ENCODE results near the gene LIX1.

LIX1 gene

DNA sequence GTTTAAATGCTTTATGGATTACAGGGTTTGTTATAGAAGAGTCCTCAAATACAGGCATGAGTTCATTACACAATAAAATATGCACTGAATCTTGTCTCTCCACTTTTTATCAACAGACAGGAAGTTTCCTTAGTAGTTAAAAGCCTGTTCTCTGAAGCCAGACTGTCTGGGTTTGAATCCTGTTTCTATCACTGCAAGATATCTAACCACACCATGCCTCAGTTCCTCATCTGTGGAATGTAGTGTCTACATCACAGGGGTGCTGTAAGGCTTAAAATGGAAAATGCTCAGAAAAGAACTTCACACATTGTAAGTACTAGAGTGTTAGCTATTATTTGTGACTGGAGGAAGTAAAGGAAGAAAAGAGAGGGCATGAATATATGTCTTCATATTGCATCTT is 9.3 kb downstream of the LIX1 start:
- Histone ChIP-seq H2AFZ (ENCODE audit: low read length) (no peak overlapping the region), H4K8ac (ENCODE audit: low read depth, low read length) (no peak overlapping the region), H4K91ac (ENCODE audit: low read depth, low read length, poor library complexity) (no peak overlapping the region), H3K18ac (ENCODE audit: low read length) (no peak overlapping the region), H3K4ac (ENCODE audit: low read length) (no peak overlapping the region), H3K79me1 (ENCODE audit: low read depth, low read length) (no peaks in the 10 kb centered on the region), H2BK5ac (ENCODE audit: low read length) (no peak overlapping the region), H3K36me3 (replicated peaks in 1 of 2; ENCODE audit: control insufficient read depth in 2 of 2, insufficient read depth in 2 of 2, low read length in 2 of 2) (peaks cover 0 to 16% of the 10 kb centered on the region in 2 donors), H3K4me1 (ENCODE audit: control insufficient read depth in 2 of 2, insufficient read depth in 1 of 2, low read depth in 1 of 2, low read length in 2 of 2) (peaks cover 14 to 25% of the 10 kb centered on the region in 2 donors), H3K9ac (ENCODE audit: low read depth, low read length, poor library complexity) (no peak overlapping the region), H3K14ac (ENCODE audit: low read length) (no peak overlapping the region), H3K4me2 (ENCODE audit: insufficient read depth, low read length, poor library complexity, severe bottlenecking) (no peak overlapping the region), H2AK5ac (ENCODE audit: low read depth, low read length) (no peak overlapping the region), H3K4me3 (ENCODE audit: low read length in 2 of 2) (no peak overlapping the region), H2BK15ac (ENCODE audit: low read length) (no peak overlapping the region), H3K27ac (replicated peaks; ENCODE audit: low read length) (no peak overlapping the region), H2BK120ac (ENCODE audit: low read depth, low read length) (no peak overlapping the region), H2BK12ac (ENCODE audit: low read length) (no peak overlapping the region), H3K27me3 (ENCODE audit: control insufficient read depth in 3 of 3, insufficient read depth in 3 of 3, low read depth in 1 of 3, low read length in 3 of 3) (no peaks in the 10 kb centered on the region), H3K23ac (ENCODE audit: low read depth, low read length, poor library complexity) (no peak overlapping the region), H3K9me3 (replicated peaks in 1 of 2; ENCODE audit: control insufficient read depth in 2 of 2, insufficient read depth in 1 of 2, low read depth in 1 of 2, low read length in 2 of 2) (peaks cover 0 to 5% of the 10 kb centered on the region in 2 donors)
- no peak for DNase-seq (ENCODE audit: low spot score)

DNA sequence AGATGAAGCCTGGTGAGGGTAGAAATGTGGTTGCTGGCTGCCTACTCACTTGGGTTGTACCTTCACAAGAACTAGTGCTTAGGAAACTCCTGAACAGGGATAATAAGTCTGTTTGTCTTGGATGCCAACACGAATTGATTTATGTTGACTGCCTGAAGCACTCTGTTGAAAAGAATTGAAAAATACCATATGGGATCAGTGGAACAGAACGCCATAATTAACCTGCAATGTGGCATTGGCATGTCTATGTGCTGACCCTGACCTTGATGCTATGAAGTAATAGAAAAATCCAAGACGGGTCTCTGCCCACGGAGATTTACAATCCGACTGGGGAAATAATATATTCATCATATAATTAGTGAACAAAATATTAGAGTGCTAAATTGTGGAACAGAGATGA is 10.5 kb downstream of the LIX1 start:
- Histone ChIP-seq H2AFZ (ENCODE audit: low read length) (no peak overlapping the region), H3K27me3 (ENCODE audit: control insufficient read depth in 3 of 3, insufficient read depth in 3 of 3, low read depth in 1 of 3, low read length in 3 of 3) (no peaks in the 10 kb centered on the region), H2BK12ac (ENCODE audit: low read length) (no peak overlapping the region), H3K79me1 (ENCODE audit: low read depth, low read length) (no peaks in the 10 kb centered on the region), H2BK5ac (ENCODE audit: low read length) (no peak overlapping the region), H3K23ac (ENCODE audit: low read depth, low read length, poor library complexity) (no peak overlapping the region), H3K36me3 (replicated peaks in 1 of 2; ENCODE audit: control insufficient read depth in 2 of 2, insufficient read depth in 2 of 2, low read length in 2 of 2) (peaks cover 0 to 20% of the 10 kb centered on the region in 2 donors), H2AK5ac (ENCODE audit: low read depth, low read length) (no peak overlapping the region), H3K14ac (ENCODE audit: low read length) (no peak overlapping the region), H2BK120ac (ENCODE audit: low read depth, low read length) (no peak overlapping the region), H3K27ac (replicated peaks; ENCODE audit: low read length) (no peak overlapping the region), H3K4me3 (ENCODE audit: low read length in 2 of 2) (no peak overlapping the region), H3K9me3 (replicated peaks in 1 of 2; ENCODE audit: control insufficient read depth in 2 of 2, insufficient read depth in 1 of 2, low read depth in 1 of 2, low read length in 2 of 2) (peaks cover 0 to 5% of the 10 kb centered on the region in 2 donors), H3K4me2 (ENCODE audit: insufficient read depth, low read length, poor library complexity, severe bottlenecking) (no peak overlapping the region), H3K9ac (ENCODE audit: low read depth, low read length, poor library complexity) (no peak overlapping the region), H3K18ac (ENCODE audit: low read length) (no peak overlapping the region), H3K4me1 (ENCODE audit: control insufficient read depth in 2 of 2, insufficient read depth in 1 of 2, low read depth in 1 of 2, low read length in 2 of 2) (peaks cover 14 to 25% of the 10 kb centered on the region in 2 donors), H4K8ac (ENCODE audit: low read depth, low read length) (no peak overlapping the region), H3K4ac (ENCODE audit: low read length) (no peak overlapping the region), H4K91ac (ENCODE audit: low read depth, low read length, poor library complexity) (no peak overlapping the region), H2BK15ac (ENCODE audit: low read length) (no peak overlapping the region)
- DNase-seq (ENCODE audit: low spot score), result no peak
- no CpG with 5 or more reads among the region's 5 CpGs for WGBS, 2 donors (ENCODE audit: extremely low coverage in 2 of 2, insufficient read length in 2 of 2, insufficient replicate concordance in 1 of 2)

DNA sequence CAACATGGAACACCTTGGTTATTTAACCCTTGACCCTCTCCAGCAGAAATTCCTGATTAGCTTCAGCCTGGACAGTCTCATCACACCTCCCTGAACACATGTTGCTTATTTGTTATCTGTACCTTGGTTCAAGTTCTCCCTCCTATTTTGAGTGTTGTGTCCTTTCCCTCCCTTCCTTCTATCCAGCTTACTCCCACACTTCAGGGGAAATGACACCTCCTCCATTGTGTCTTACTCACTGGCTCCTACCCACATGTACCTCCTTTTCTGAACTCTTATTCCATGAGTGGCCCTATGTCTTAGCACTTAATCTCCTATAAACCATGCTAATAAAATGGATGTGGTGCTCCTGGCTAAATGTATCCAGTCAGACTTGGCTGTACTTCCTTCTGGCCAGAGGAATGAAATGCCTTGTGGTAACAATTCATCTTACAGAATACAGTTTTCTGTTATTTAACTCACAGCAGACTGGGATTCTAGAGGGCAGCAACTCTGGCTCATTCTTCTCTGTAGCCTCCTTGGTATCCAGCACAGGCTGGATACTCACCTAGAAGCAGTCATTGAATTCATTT is 11.2 kb downstream of the LIX1 start:
- no peak overlapping the region for H3K27ac ChIP-seq (replicated peaks; ENCODE audit: low read length)
- no peaks in the 10 kb centered on the region for H3K79me1 ChIP-seq (ENCODE audit: low read depth, low read length)
- H3K4me1 ChIP-seq (ENCODE audit: control insufficient read depth in 2 of 2, insufficient read depth in 1 of 2, low read depth in 1 of 2, low read length in 2 of 2), result peaks cover 14 to 22% of the 10 kb centered on the region in 2 donors

DNA sequence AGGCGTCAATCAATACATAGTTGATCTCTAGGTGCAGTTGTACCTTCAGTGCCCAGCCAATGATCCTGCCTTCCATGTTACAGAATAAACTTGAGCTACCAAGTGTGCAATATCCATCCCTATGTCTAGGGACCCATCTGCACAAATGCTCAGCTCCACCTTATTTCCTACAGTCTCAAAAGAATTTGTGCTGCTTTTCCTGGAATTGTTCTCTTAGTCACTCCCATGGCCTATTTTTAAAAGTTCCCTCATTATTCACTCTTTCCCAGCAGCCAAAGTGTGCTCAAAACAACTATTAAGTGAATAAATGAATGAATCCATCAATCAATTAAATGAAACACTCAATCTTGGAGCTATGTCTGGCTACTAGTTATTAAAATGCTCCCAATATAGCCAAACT is 14.7 kb downstream of the LIX1 start:
- no peak overlapping the region for H3K27ac ChIP-seq (replicated peaks; ENCODE audit: low read length)
- no peak for DNase-seq (ENCODE audit: low spot score)
- peaks cover 18 to 31% of the 10 kb centered on the region in 2 donors for H3K36me3 ChIP-seq (replicated peaks in 1 of 2; ENCODE audit: control insufficient read depth in 2 of 2, insufficient read depth in 2 of 2, low read length in 2 of 2)
- no peak overlapping the region for H3K4me2 ChIP-seq (ENCODE audit: insufficient read depth, low read length, poor library complexity, severe bottlenecking)
- H3K4me1 ChIP-seq (ENCODE audit: control insufficient read depth in 2 of 2, insufficient read depth in 1 of 2, low read depth in 1 of 2, low read length in 2 of 2), result peaks cover 5 to 19% of the 10 kb centered on the region in 2 donors
- no peak overlapping the region for H4K8ac ChIP-seq (ENCODE audit: low read depth, low read length)
- H2BK120ac ChIP-seq (ENCODE audit: low read depth, low read length), result no peak overlapping the region
- H3K18ac ChIP-seq (ENCODE audit: low read length), result no peak overlapping the region
- peaks cover 0 to 12% of the 10 kb centered on the region in 2 donors for H3K9me3 ChIP-seq (replicated peaks in 1 of 2; ENCODE audit: control insufficient read depth in 2 of 2, insufficient read depth in 1 of 2, low read depth in 1 of 2, low read length in 2 of 2)
- no peaks in the 10 kb centered on the region for H3K79me1 ChIP-seq (ENCODE audit: low read depth, low read length)
- no CpG with 5 or more reads among the region's 1 CpG for WGBS, 2 donors (ENCODE audit: extremely low coverage in 2 of 2, insufficient read length in 2 of 2, insufficient replicate concordance in 1 of 2)
- no peak overlapping the region for H2BK15ac ChIP-seq (ENCODE audit: low read length)
- H2BK12ac ChIP-seq (ENCODE audit: low read length), result no peak overlapping the region
- no peak overlapping the region for H4K91ac ChIP-seq (ENCODE audit: low read depth, low read length, poor library complexity)
- no peak overlapping the region for H2AFZ ChIP-seq (ENCODE audit: low read length)
- no peak overlapping the region for H3K9ac ChIP-seq (ENCODE audit: low read depth, low read length, poor library complexity)
- no peak overlapping the region for H3K23ac ChIP-seq (ENCODE audit: low read depth, low read length, poor library complexity)
- H3K4me3 ChIP-seq (ENCODE audit: low read length in 2 of 2), result no peak overlapping the region
- no peak overlapping the region for H2BK5ac ChIP-seq (ENCODE audit: low read length)
- no peaks in the 10 kb centered on the region for H3K27me3 ChIP-seq (ENCODE audit: control insufficient read depth in 3 of 3, insufficient read depth in 3 of 3, low read depth in 1 of 3, low read length in 3 of 3)
- no peak overlapping the region for H3K4ac ChIP-seq (ENCODE audit: low read length)
- H3K14ac ChIP-seq (ENCODE audit: low read length), result no peak overlapping the region
- H2AK5ac ChIP-seq (ENCODE audit: low read depth, low read length), result no peak overlapping the region

More for the DNA sequence above, 11.2 kb downstream of the LIX1 start:
- H3K4ac ChIP-seq (ENCODE audit: low read length), result no peak overlapping the region
- peaks cover 0 to 18% of the 10 kb centered on the region in 2 donors for H3K36me3 ChIP-seq (replicated peaks in 1 of 2; ENCODE audit: control insufficient read depth in 2 of 2, insufficient read depth in 2 of 2, low read length in 2 of 2)
- peaks cover 0 to 5% of the 10 kb centered on the region in 2 donors for H3K9me3 ChIP-seq (replicated peaks in 1 of 2; ENCODE audit: control insufficient read depth in 2 of 2, insufficient read depth in 1 of 2, low read depth in 1 of 2, low read length in 2 of 2)
- H3K18ac ChIP-seq (ENCODE audit: low read length), result no peak overlapping the region
- no peak overlapping the region for H2BK5ac ChIP-seq (ENCODE audit: low read length)
- no peak for DNase-seq (ENCODE audit: low spot score)
- no peak overlapping the region for H4K8ac ChIP-seq (ENCODE audit: low read depth, low read length)
- no peak overlapping the region for H4K91ac ChIP-seq (ENCODE audit: low read depth, low read length, poor library complexity)
- H2AK5ac ChIP-seq (ENCODE audit: low read depth, low read length), result no peak overlapping the region
- H2BK12ac ChIP-seq (ENCODE audit: low read length), result no peak overlapping the region
- no peak overlapping the region for H2BK15ac ChIP-seq (ENCODE audit: low read length)
- H3K27me3 ChIP-seq (ENCODE audit: control insufficient read depth in 3 of 3, insufficient read depth in 3 of 3, low read depth in 1 of 3, low read length in 3 of 3), result no peaks in the 10 kb centered on the region
- H3K4me2 ChIP-seq (ENCODE audit: insufficient read depth, low read length, poor library complexity, severe bottlenecking), result no peak overlapping the region
- H3K14ac ChIP-seq (ENCODE audit: low read length), result no peak overlapping the region
- H3K9ac ChIP-seq (ENCODE audit: low read depth, low read length, poor library complexity), result no peak overlapping the region
- H3K4me3 ChIP-seq (ENCODE audit: low read length in 2 of 2), result no peak overlapping the region
- no peak overlapping the region for H2AFZ ChIP-seq (ENCODE audit: low read length)
- H2BK120ac ChIP-seq (ENCODE audit: low read depth, low read length), result no peak overlapping the region
- H3K23ac ChIP-seq (ENCODE audit: low read depth, low read length, poor library complexity), result no peak overlapping the region
